NT2/D1 (cell line): Measurements from ENCODE around the gene HNRNPA2B1.

Experiments
- DNase-seq: peaks from one replicate; pipeline ENCODE4 v3.0.0-alpha.2; 2011; ENCODE audit warnings: low read depth, low spot score
- H3K27me3 ChIP-seq: 2 replicates; pipeline ENCODE4 v1.6.0; 2011; ENCODE audit warnings: mild to moderate bottlenecking; ENCODE audit not compliant: insufficient read length, insufficient read depth
- H3K36me3 ChIP-seq: 2 replicates; pipeline ENCODE4 v1.6.1; 2011; ENCODE audit warnings: mild to moderate bottlenecking, low read length, mixed read lengths; ENCODE audit not compliant: insufficient read depth, insufficient read length
- H3K4me1 ChIP-seq: 2 replicates; pipeline ENCODE4 v1.5.1; 2011; ENCODE audit not compliant: insufficient read depth, insufficient read length
- H3K4me3 ChIP-seq: 2 replicates; pipeline ENCODE4 v1.5.1; 2011; ENCODE audit warnings: low read depth; ENCODE audit not compliant: insufficient read length
- H3K9ac ChIP-seq: 2 replicates; pipeline ENCODE4 v1.6.0; 2011; ENCODE audit warnings: low read depth; ENCODE audit not compliant: insufficient read length
- H3K9me3 ChIP-seq: 2 replicates; pipeline ENCODE4 v1.5.1; 2011; ENCODE audit warnings: mild to moderate bottlenecking, low read length; ENCODE audit not compliant: insufficient read depth
- SUZ12 ChIP-seq: IDR thresholded peaks from 2 replicates; pipeline ENCODE4 v1.6.1; 2011; ENCODE audit not compliant: insufficient read length, insufficient read depth; ENCODE audit errors: extremely low read depth
- YY1 ChIP-seq: IDR thresholded peaks from 2 replicates; pipeline ENCODE4 v1.6.1; 2011; ENCODE audit not compliant: insufficient read length, insufficient read depth
- ZNF274 ChIP-seq: IDR thresholded peaks from 2 replicates; pipeline ENCODE4 v1.6.1; 2011; ENCODE audit warnings: mild to moderate bottlenecking, low read depth, low read length

Gene HNRNPA2B1

GRCh38 chr7:26200444-26201246, at the start of gene HNRNPA2B1:
TSS of gene HNRNPA2B1 (minus strand) at chr7:26200746. CDS start at chr7:26200577, 169 bp downstream.
- TF ChIP-seq SUZ12 (no peak), ZNF274 (no peak), YY1 (no peak)

GRCh38 chr7:26250239-26250638, 49.7 kb upstream of the HNRNPA2B1 start:
- Histone ChIP-seq H3K9ac (no peak overlapping the region), H3K4me3 (no peak overlapping the region), H3K9me3 (no peaks in the 10 kb centered on the region), H3K27me3 (no peaks in the 10 kb centered on the region), H3K36me3 (no peaks in the 10 kb centered on the region), H3K4me1 (no peaks in the 10 kb centered on the region)
- TF ChIP-seq SUZ12, result no peak
- no peak for TF ChIP-seq YY1
- no peak for TF ChIP-seq ZNF274
- DNase-seq, result no peak

More at GRCh38 chr7:26200444-26201246, at the start of gene HNRNPA2B1:
- Histone ChIP-seq H3K9me3 (no peaks in the 10 kb centered on the region), H3K9ac (peak within 1 kb of the TSS; percentile 100), H3K36me3 (peaks cover 68% of the 10 kb centered on the region), H3K4me1 (peaks cover 3% of the 10 kb centered on the region), H3K27me3 (no peaks in the 10 kb centered on the region), H3K4me3 (peak within 1 kb of the TSS; percentile 99)
- DNase-seq, result peak; percentile 98

DNA sequence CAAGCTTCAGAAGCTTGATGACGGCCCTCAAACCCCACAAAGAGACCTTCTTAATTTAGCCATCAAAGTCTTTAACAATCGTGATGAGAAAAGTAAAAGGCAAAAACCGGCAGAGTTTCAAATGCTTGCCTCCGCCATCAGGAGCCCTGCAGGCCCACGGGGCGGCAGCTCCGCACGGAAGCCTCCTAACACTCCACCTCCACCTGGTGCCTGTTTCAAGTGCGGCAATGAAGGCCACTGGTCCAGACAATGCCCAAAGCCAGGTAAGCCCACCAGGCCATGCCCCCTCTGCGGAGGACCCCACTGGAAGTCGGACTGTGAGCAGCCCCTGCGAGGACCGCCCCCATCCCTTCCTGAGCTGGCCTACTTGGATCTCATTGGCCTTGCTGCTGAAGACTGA, 44.6 kb upstream of the HNRNPA2B1 start:
- no peak for DNase-seq
- no peaks in the 10 kb centered on the region for H3K4me1 ChIP-seq
- H3K36me3 ChIP-seq, result no peaks in the 10 kb centered on the region
- no peak for TF ChIP-seq ZNF274
- H3K27me3 ChIP-seq, result no peaks in the 10 kb centered on the region
- no peak overlapping the region for H3K9ac ChIP-seq
- no peak overlapping the region for H3K4me3 ChIP-seq
- H3K9me3 ChIP-seq, result no peaks in the 10 kb centered on the region

DNA sequence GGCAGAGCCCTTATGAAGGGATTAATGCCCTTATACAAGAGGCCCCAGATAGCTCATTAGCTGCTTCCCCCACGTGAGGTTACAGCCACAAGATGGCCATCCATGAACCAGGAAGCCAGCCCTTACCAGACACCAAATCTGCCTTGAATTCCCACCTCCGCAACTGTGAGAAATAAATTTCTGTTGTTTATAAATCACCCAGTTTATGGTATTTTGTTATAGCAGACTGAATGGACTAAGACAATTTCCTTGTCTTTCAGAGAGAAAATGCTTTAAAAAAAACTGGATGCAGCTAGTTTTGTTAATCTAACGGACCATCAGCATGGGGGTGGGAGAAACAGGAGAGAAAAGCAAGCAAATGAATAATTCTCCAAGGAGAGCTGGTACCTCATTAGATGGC, 37.5 kb upstream of the HNRNPA2B1 start:
- Histone ChIP-seq H3K9ac (no peak overlapping the region), H3K9me3 (no peaks in the 10 kb centered on the region), H3K27me3 (no peaks in the 10 kb centered on the region), H3K36me3 (no peaks in the 10 kb centered on the region), H3K4me3 (no peak overlapping the region), H3K4me1 (no peaks in the 10 kb centered on the region)
- no peak for TF ChIP-seq YY1
- no peak for TF ChIP-seq ZNF274
- no peak for TF ChIP-seq SUZ12
- DNase-seq, result no peak

GRCh38 chr7:26237035-26237807, 36.7 kb upstream of the HNRNPA2B1 start:
- TF ChIP-seq ZNF274 (no peak), SUZ12 (no peak)
- H3K4me3 ChIP-seq, result no peak overlapping the region
- no peaks in the 10 kb centered on the region for H3K4me1 ChIP-seq
- DNase-seq, result no peak
- no peaks in the 10 kb centered on the region for H3K27me3 ChIP-seq
- H3K9me3 ChIP-seq, result no peaks in the 10 kb centered on the region
- no peaks in the 10 kb centered on the region for H3K36me3 ChIP-seq
- H3K9ac ChIP-seq, result no peak overlapping the region

DNA sequence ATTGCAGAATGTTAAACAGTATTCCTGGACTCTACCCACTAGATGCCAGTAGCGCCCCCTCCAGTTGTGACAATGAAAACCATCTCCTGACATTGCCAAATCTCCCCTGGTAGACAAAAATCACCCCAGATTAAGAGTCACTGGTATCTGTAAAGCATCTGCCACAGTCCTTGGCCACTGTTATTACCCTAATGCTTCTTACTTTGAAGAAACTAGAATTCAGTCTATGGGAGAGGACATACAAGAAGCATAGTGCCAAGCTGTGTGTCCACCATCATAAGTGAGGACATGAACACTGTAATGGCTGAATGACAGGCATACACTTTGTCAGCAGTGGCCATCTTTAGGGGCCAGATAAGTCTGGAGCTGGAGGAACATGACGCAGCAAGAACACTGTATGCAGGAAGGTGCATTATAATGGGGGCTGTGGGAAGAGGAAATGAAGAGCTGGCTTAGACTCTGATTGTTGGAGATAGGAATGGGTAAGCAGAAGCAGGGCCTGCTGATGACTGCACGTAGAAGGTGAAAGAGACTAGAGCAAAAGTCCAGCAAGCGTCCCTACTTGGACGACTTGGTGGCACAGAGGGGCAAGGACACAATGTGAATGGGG, 33.5 kb upstream of the HNRNPA2B1 start:
- no peak for DNase-seq
- TF ChIP-seq SUZ12 (no peak), ZNF274 (no peak), YY1 (no peak)
- Histone ChIP-seq H3K9me3 (no peaks in the 10 kb centered on the region), H3K9ac (no peak overlapping the region), H3K36me3 (no peaks in the 10 kb centered on the region), H3K4me1 (no peaks in the 10 kb centered on the region), H3K27me3 (no peaks in the 10 kb centered on the region), H3K4me3 (no peak overlapping the region)

GRCh38 chr7:26227987-26228386, 27.4 kb upstream of the HNRNPA2B1 start:
- no peaks in the 10 kb centered on the region for H3K4me1 ChIP-seq
- no peaks in the 10 kb centered on the region for H3K9me3 ChIP-seq
- H3K36me3 ChIP-seq, result no peaks in the 10 kb centered on the region
- H3K27me3 ChIP-seq, result no peaks in the 10 kb centered on the region
- H3K4me3 ChIP-seq, result no peak overlapping the region
- no peak for TF ChIP-seq ZNF274
- TF ChIP-seq YY1, result no peak
- TF ChIP-seq SUZ12, result no peak
- no peak overlapping the region for H3K9ac ChIP-seq
- DNase-seq, result no peak
